GM10248 (cell line): ENCODE results near the gene RFX8.

Experiments used
- CTCF ChIA-PET: fragments of 300-600 bp; sonication (Branson Sonifier 250); formaldehyde crosslinking; extraction: SDS; loops from one replicate; lab custom pipeline; 2021; ENCODE audit warnings: antibody characterized with exemption; lab: Yijun Ruan, JAX
- POLR2A ChIA-PET: fragments of 350-650 bp; sonication (Branson Sonifier 250); formaldehyde crosslinking; extraction: SDS; loops from one replicate; lab custom pipeline; 2020; ENCODE audit warnings: antibody characterized with exemption; lab: Yijun Ruan, JAX
- DNase-seq: peaks from one replicate; pipeline ENCODE4 v3.0.0; 2012; ENCODE audit errors: extremely low spot score
- CTCF ChIP-seq: IDR thresholded peaks from 2 replicates; pipeline ENCODE4 v1.5.1; 2012; ENCODE audit warnings: mild to moderate bottlenecking, low read depth; ENCODE audit errors: extremely low read depth, missing control alignments, control extremely low read depth

The RFX8 gene

GRCh38 chr2:101469863-101470262 is 5.0 kb downstream of the RFX8 start:
- POLR2A ChIA-PET = no interaction called here
- no peak for DNase-seq
- CTCF ChIA-PET = no interaction called here
- no peak for TF ChIP-seq CTCF

GRCh38 chr2:101467306-101467705 is 7.6 kb downstream of the RFX8 start:
- CTCF ChIA-PET = no interaction called here

GRCh38 chr2:101466426-101466825 is 8.5 kb downstream of the RFX8 start:
- CTCF ChIA-PET = no interaction called here
- DNase-seq = no peak
- no peak for TF ChIP-seq CTCF
- POLR2A ChIA-PET = interaction anchor here (0.6 to 0.7 kb wide), 2 partner anchors 88 to 195 kb away, joined by 3 read pairs; no protein-coding TSS in a partner anchor

More at GRCh38 chr2:101467306-101467705, 7.6 kb downstream of the RFX8 start:
- TF ChIP-seq CTCF = no peak
- POLR2A ChIA-PET = no interaction called here
- no peak for DNase-seq

- ChIA-PET CTCF (interaction anchor here (1.3 kb wide), 1 partner anchor 11 kb away, joined by 3 read pairs; the partner anchor contains the start of gene RFX8), POLR2A (no interaction called here)
- no peak for DNase-seq
- no peak for TF ChIP-seq CTCF
Measured at GRCh38 chr2:101464841-101465240, 10.1 kb downstream of the RFX8 start.

GRCh38 chr2:101463911-101464641 is 10.8 kb downstream of the RFX8 start:
- CTCF ChIA-PET = interaction anchor here (1.3 kb wide), 1 partner anchor 11 kb away, joined by 3 read pairs; the partner anchor contains the start of gene RFX8
- POLR2A ChIA-PET = no interaction called here
- TF ChIP-seq CTCF = no peak
- no peak for DNase-seq

- TF ChIP-seq CTCF = no peak
- POLR2A ChIA-PET = no interaction called here
- CTCF ChIA-PET = no interaction called here
- no peak for DNase-seq
Measured at GRCh38 chr2:101463421-101463820, 11.5 kb downstream of the RFX8 start.
